DOHH2 (cell line): Measurements from ENCODE around the gene DYNLRB2.

Experiments used
- EZH2phosphoT487 ChIP-seq: fragments of 200-600 bp; sonication (generic); IDR thresholded peaks from 2 replicates; pipeline ENCODE4 v1.6.1; 2017; ENCODE audit warnings: borderline replicate concordance, mild to moderate bottlenecking, antibody characterized with exemption, low read length, moderate library complexity, mixed read lengths
- TF ChIP-seq, protein P1 (sequence below): fragments of 200-600 bp; sonication (generic); IDR thresholded peaks from one replicate; pipeline ENCODE4 v1.5.1; 2014; ENCODE audit warnings: antibody characterized with exemption, mild to moderate bottlenecking, low read depth, low read length; ENCODE audit not compliant: poor library complexity, severe bottlenecking

DNA sequence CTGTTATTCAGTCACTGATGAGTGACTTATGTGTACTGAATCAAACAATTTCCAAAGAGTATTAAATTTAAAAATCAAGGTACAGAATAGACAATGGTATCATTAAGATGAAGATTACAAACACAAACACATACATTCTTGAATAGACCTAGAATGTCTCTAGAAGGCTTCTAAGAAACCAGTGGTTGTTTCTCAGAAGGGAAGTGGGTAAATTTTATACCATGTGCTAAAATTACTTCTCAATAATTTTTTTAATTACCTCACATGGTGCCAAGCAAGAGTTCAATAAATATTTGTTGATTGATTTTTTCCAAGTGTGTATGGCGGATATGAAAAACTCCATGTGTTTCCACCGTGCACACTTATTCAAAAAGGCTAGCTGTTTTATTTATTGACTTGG lies 6.4 kb downstream of the DYNLRB2 start:
- TF ChIP-seq, protein P1, sequence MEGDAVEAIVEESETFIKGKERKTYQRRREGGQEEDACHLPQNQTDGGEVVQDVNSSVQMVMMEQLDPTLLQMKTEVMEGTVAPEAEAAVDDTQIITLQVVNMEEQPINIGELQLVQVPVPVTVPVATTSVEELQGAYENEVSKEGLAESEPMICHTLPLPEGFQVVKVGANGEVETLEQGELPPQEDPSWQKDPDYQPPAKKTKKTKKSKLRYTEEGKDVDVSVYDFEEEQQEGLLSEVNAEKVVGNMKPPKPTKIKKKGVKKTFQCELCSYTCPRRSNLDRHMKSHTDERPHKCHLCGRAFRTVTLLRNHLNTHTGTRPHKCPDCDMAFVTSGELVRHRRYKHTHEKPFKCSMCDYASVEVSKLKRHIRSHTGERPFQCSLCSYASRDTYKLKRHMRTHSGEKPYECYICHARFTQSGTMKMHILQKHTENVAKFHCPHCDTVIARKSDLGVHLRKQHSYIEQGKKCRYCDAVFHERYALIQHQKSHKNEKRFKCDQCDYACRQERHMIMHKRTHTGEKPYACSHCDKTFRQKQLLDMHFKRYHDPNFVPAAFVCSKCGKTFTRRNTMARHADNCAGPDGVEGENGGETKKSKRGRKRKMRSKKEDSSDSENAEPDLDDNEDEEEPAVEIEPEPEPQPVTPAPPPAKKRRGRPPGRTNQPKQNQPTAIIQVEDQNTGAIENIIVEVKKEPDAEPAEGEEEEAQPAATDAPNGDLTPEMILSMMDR = no peak
- no peak for TF ChIP-seq EZH2phosphoT487
